ENCODE data around the gene NNMT.

DNA sequence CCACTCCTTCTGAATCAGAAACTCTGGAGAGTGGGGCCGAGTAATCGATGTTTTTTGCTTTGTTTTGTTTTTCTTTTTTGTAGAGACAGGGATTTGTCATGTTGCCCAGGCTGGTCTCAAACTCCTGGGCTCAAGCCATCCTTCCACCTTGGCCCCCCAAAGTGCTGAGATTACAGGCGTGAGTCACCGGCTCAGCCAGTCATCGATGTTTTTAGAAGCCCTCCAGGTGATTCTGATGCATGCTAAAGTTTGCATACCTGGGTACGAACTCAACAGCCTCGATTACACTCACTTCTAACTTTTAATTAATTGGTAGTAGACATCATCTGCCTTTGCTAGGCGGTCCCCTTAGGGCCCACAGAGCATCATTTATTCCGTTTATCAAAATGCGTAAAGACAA, 53.8 kb downstream of the NNMT start:
- TF ChIP-seq EZH2 (optimal IDR thresholded peaks at IDR 0.05; ENCODE audit: low read depth, low read length) (no peak), CTCF (IDR thresholded peaks at IDR 0.05; ENCODE audit: low read length) (no peak), EZH2phosphoT487 (IDR thresholded peaks at IDR 0.05; ENCODE audit: low read length) (no peak)
